Measurements from ENCODE around the gene EGF.
"Not testable (repeated sequence)": the region's sequence is repeated elsewhere in the genome, so short reads cannot be mapped to it uniquely, and the experiment has no call there.

The EGF gene

GRCh38 chr4:109912706-109913595 is at the start of gene EGF:
TSS of gene EGF (plus strand) at chr4:109912883. CDS start at chr4:109913336, 453 bp downstream.
- no peak for DNase-seq

- no peak for DNase-seq
These were observed 48.5 kb upstream of the EGF start for GRCh38 chr4:109864134-109864533.

GRCh38 chr4:109870061-109870460 is 42.6 kb upstream of the EGF start:
- DNase-seq: no peak

GRCh38 chr4:109872065-109872464 is 40.6 kb upstream of the EGF start:
- no peak for DNase-seq

GRCh38 chr4:109872950-109873656 is 39.6 kb upstream of the EGF start:
- no peak for DNase-seq

GRCh38 chr4:109873791-109874514 is 38.7 kb upstream of the EGF start:
- DNase-seq: no peak

- no peak for DNase-seq
These were observed 37.6 kb upstream of the EGF start for GRCh38 chr4:109875106-109875505.

GRCh38 chr4:109875553-109875952 is 37.1 kb upstream of the EGF start:
- DNase-seq: not testable (repeated sequence)

- DNase-seq: no peak
These were observed 35.9 kb upstream of the EGF start for GRCh38 chr4:109876634-109877265.

- DNase-seq: no peak
These were observed 35.3 kb upstream of the EGF start for GRCh38 chr4:109877400-109877799.

- DNase-seq: no peak
These were observed 34.3 kb upstream of the EGF start for GRCh38 chr4:109878355-109878754.

- DNase-seq: no peak
These were observed 33.6 kb upstream of the EGF start for GRCh38 chr4:109879081-109879480.

GRCh38 chr4:109879636-109880314 is 32.9 kb upstream of the EGF start:
- no peak for DNase-seq

- no peak for DNase-seq
These were observed 26.4 kb upstream of the EGF start for GRCh38 chr4:109886303-109886702.

GRCh38 chr4:109887071-109887470 is 25.6 kb upstream of the EGF start:
- no peak for DNase-seq

- no peak for DNase-seq
These were observed 22.6 kb upstream of the EGF start for GRCh38 chr4:109890076-109890475.

GRCh38 chr4:109902559-109903251 is 10.0 kb upstream of the EGF start:
- no peak for DNase-seq

GRCh38 chr4:109908731-109909130 is 4.0 kb upstream of the EGF start:
- no peak for DNase-seq

- no peak for DNase-seq
These were observed 2.4 kb upstream of the EGF start for GRCh38 chr4:109910256-109910655.

- no peak for DNase-seq
These were observed 1.0 kb downstream of the EGF start for GRCh38 chr4:109913596-109914241.

GRCh38 chr4:109914322-109914721 is 1.6 kb downstream of the EGF start:
- no peak for DNase-seq
